ENCODE data around the gene TCF7L2.

GRCh38 chr10:113108948-113109347, 158.9 kb downstream of the TCF7L2 start:
- TF ChIP-seq, protein P1, sequence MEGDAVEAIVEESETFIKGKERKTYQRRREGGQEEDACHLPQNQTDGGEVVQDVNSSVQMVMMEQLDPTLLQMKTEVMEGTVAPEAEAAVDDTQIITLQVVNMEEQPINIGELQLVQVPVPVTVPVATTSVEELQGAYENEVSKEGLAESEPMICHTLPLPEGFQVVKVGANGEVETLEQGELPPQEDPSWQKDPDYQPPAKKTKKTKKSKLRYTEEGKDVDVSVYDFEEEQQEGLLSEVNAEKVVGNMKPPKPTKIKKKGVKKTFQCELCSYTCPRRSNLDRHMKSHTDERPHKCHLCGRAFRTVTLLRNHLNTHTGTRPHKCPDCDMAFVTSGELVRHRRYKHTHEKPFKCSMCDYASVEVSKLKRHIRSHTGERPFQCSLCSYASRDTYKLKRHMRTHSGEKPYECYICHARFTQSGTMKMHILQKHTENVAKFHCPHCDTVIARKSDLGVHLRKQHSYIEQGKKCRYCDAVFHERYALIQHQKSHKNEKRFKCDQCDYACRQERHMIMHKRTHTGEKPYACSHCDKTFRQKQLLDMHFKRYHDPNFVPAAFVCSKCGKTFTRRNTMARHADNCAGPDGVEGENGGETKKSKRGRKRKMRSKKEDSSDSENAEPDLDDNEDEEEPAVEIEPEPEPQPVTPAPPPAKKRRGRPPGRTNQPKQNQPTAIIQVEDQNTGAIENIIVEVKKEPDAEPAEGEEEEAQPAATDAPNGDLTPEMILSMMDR (conservative IDR thresholded peaks at IDR 0.05): no peak
- TF ChIP-seq EZH2 (IDR thresholded peaks at IDR 0.05; ENCODE audit: low read depth): no peak
